DMS53 (cell line): ENCODE measurements around the gene STUB1.
A peak's percentile ranks its signal among the peaks of the same experiment; 100 is the strongest.

Source experiments
- DNase-seq: peaks from one replicate; lab custom pipeline; 2025; lab: John Stamatoyannopoulos, UW

STUB1 gene

GRCh38 chr16:667113-667779 lies 13.0 kb upstream of the STUB1 start:
- no peak for DNase-seq

- DNase-seq: peak; percentile 95
These were observed 12.3 kb upstream of the STUB1 start, which contains the start of gene RHOT2 for GRCh38 chr16:667780-668518. Gene RHOT2, plus strand, starts transcription at chr16:668132. Its CDS starts 68 bp downstream, at chr16:668200.

GRCh38 chr16:668519-669171 lies 11.6 kb upstream of the STUB1 start:
- DNase-seq: peak; percentile 51

- DNase-seq: no peak
These were observed 10.5 kb upstream of the STUB1 start for GRCh38 chr16:669666-670065.

- no peak for DNase-seq
These were observed 9.5 kb upstream of the STUB1 start for GRCh38 chr16:670485-671352.

GRCh38 chr16:671353-672131 lies 8.7 kb upstream of the STUB1 start:
- DNase-seq: no peak

GRCh38 chr16:672371-672770 lies 7.8 kb upstream of the STUB1 start:
- DNase-seq: no peak

DNA sequence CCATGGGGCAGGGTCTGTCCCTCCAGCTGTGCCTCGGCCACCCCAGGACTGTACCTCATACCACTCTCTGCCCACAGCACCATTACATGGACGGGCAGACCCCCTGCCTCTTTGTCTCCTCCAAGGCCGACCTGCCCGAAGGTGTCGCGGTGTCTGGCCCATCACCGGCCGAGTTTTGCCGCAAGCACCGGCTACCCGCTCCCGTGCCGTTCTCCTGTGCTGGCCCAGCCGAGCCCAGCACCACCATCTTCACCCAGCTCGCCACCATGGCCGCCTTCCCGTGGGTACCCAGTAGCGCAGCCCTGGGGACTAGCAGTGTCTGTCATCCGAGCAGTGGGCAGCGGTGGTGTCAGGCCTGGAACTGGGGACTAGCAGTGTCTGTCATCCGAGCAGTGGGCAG lies 7.4 kb upstream of the STUB1 start:
- no peak for DNase-seq

- no peak for DNase-seq
These were observed 6.7 kb upstream of the STUB1 start for GRCh38 chr16:673399-673991.

GRCh38 chr16:674214-674881 lies 5.9 kb upstream of the STUB1 start:
- no peak for DNase-seq

DNA sequence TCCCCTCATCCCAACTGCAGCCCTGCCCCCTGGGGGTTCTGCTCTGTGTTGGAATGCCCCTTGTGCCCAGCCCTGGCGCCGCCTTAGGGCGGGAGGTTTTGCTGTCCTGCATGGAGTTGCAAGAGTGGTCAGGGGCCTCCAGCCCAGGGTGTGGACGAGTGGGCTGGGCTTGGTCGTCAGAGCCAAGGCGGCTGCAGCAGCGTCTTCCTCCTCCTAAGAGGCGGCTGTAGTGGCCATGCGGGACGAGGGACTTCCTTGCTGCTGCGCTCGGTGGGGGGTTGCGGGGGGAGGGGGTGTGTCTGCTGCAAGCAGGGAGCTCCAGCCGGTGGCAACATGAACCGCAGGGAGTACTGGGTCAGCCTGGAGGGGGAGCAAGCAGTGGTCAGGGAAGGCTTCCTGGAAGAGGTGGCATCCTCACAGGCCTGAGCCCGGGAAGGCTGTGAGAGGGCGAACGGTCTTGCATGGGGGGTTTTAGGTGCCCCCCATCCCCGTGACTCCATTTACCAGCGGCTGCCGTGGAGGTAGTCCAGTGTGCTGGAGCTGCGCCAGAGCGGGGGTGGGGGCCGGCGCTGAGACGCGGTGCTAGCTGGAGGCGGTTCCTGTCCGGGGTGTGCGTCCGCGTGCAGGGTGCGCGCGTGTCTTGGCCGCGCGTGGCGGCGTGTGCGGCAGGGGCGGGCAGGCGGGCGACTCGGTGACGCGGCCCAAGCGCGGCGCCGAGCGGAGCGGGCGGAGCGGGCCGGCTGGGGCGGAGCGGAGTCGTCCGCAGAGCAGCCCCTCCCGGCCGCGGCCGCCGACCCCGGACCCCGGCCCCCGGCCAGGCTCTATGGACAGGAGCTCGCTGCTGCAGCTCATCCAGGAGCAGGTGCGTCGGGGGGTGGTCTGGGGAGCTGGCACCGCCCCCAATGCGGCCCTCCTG lies 5.0 kb upstream of the STUB1 start, which contains the start of gene RHBDL1:
Gene RHBDL1 (plus strand): TSS at position 704 of the 916 bp plus-strand sequence. CDS start 120 bp downstream, at position 824.
- peak; percentile 43 for DNase-seq

GRCh38 chr16:675884-676564 lies 4.2 kb upstream of the STUB1 start:
- no peak for DNase-seq

- peak; percentile 47 for DNase-seq
These were observed 3.7 kb upstream of the STUB1 start for GRCh38 chr16:676565-676902.

GRCh38 chr16:676913-677312 lies 3.3 kb upstream of the STUB1 start:
- DNase-seq: peak; percentile 89

GRCh38 chr16:677316-678190 lies 2.7 kb upstream of the STUB1 start:
- no peak for DNase-seq

DNA sequence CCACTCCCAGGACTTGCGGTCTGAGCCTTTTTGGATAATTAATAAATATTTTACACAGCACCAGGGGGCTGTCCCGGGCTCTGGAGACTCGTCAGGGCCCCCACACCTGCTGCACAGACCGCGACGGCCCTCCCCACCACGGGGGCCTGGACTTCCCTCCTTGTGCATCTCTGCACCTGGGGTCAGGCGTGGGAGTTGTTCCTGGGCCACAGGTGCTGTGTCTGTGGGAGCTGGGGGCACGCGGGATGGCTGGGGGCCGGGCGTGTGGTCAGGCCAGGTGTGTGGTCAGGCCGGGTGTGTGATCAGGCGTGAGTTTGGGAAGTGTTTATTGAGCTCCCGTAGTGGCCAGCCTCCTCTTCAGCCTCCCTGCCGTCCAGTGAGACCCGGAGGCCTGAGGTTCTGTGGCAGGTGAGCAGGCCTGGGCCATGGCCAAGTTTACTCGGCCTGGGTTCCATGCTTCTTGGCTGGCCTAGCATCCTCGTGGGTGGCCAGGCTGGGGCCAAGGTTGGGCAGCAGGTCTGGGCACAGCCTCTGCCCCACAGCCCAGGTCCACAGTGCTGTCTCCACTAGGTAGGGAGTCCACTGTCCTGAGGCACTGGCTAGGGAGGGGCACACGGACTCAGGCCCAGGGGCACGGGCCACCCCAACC lies 1.9 kb upstream of the STUB1 start:
- no peak for DNase-seq
